Muscle of back (tissue), 11 donors: Measurements from ENCODE around the gene SPATS2L. TPM values are rescaled to one million over a fixed set of nuclear protein-coding genes. Genes with fewer than 3 reads are reported as not detected.
A peak's percentile ranks its signal among the peaks of the same experiment; 100 is the strongest.

Source experiments
- DNase-seq, 3 donors: peaks; one replicate each; pipeline versions ENCODE4 v3.0.0 to v3.0.0-alpha.2; 2013
- polyA plus RNA-seq, 10 donors: library from polyadenylated mRNA; unstranded; fragments of 120-200 nt; gene quantifications; one replicate each; pipeline ENCODE4 v1.2.1, GENCODE V29; 2013; ENCODE audit not compliant: insufficient read length in 10 of 10

Gene SPATS2L
- polyA plus RNA-seq, 10 donors = 193 to 235 (median 219) TPM

DNA sequence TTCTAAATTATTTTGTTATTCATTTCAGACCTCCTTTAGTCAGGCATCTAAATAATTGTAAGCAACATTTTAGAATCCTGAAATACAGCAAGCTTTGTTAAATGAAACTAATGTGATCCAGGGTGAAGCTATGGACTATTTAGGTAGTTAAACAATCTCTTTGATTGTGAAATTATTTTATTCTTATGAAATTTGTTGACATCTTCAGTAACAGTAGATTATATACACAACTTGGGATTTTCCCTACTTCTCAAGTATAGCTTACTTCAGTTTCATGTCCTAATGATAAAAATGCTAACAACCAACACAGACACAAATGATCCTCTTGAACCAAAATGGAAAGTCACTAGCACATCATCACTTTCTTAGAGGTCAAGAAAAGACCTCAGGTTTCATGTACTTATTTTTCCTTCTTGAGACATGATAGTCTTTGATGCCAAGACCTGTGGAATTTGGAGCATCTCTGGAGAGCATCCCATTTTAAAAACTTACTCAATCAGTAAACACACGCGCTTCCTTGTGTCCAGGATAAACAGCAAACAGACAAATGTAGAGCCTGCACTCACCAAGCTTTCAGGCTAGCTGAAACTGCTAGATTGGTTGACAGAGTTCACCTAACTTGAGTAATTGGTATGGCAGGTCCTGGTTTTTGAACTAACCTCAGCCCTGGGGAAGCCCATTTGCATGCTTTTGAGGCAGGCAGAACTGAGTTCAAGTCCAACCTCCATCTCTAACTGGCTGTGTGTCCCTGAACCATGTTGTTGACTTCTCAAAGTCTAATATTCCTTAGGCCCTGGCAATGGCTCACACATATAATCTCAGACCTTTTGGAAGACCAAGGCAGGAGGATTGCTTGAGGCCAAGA, 155.6 kb downstream of the SPATS2L start:
- no peak for DNase-seq

DNA sequence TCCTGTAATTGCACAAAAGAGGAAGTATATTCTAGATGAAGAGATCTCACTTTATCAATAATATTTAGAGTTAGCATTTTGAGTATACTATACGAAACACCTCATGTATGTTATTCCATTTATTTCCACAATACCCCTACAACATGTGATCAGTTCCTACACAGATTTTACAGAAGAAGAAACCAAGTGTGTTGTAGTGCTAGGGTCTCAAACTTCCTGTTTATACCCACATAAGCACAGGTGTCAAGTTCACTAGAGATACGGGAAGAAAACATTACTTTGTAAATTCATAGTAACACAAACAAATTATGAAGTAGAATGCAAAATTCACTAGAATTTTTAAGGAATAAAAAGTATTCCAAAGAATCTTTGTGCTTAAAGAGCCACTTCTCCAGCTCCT, 157.0 kb downstream of the SPATS2L start:
- no peak for DNase-seq

DNA sequence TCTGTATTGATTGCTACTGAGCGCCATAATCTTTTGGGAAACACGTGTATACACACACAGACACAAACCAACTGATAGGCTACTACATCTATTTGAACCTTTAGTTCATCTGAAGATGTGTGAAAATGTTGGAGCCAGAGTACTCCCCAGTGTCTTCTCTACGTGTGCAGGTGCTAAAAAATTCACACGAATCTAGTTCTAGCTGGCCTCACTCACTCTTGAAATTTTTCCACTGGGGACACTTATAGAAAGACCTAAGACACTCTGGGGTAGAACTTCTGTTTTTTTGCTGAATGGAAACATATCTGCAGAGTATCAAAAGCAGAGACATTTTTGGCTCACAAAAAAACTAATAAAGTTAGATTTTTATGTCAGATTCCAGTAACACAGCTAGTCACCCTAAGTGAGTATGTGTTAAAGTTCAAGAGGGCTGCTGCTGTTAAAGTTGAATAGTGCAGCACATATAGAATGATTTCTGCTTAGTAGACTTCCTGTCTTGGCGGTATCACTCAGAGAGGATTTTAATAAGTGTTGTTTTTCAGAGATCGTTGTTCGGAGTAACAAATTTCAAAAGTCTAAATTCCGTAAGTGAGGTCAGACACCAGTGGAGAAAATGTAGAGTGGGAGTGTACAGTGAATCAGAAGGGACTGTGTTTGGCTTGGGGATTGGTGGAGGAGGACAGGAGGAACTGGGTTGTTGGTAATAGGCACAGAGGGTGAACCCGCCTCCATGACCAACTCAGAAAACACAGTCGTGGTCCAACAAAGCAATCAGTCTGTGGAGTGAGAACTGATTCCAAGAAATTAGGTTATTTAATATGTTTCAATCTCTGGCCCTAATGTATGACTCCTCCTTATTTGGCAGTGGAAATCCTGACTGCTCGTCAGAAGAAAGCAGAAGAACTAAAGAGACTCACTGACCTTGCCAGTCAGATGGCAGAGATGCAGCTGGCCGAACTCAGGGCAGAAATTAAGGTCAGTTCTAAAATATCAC, 160.2 kb downstream of the SPATS2L start:
- peak; percentile 68 to 87 (median 76) for DNase-seq

DNA sequence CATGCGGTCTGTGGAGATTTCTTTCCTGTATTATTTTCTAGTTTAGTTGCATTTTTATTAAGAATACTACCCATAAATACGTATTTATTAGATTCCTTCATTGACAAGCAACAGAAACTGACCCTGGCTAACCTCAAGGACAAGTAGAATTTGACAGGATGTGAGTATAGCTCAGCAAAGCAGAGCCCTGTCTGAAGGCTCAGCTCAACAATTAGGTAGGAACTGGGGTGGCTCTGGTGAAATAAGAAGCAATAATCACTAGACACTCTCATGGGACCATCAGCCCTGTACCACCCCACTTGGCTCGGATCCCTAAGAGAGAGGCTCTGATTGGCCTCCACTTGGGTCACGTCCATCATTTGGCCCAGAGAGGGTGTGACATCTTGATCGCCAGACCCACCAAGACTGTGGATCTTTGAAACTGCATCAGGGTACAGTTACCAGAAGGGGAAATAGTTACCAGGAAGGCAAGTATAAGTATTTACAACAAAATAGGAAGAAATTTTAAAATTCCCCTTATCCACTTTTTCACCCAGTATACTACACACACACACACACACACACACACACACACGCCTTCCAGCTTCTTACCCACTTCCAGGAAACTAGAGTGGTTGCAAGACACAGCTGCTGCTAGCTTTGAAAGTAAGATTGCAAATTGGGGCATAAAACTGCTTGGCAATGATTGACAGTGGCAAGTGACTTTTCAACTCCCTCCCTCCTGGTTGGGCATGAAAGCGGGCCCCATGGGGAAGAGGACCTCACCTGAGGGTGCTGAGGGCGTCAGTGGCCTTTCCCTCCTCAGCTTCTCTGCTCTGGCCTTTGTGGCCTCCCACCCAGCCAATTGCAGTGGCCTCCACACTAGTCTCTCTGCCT, 161.6 kb downstream of the SPATS2L start:
- peak in 1 of 3 donors; percentile 25 for DNase-seq

DNA sequence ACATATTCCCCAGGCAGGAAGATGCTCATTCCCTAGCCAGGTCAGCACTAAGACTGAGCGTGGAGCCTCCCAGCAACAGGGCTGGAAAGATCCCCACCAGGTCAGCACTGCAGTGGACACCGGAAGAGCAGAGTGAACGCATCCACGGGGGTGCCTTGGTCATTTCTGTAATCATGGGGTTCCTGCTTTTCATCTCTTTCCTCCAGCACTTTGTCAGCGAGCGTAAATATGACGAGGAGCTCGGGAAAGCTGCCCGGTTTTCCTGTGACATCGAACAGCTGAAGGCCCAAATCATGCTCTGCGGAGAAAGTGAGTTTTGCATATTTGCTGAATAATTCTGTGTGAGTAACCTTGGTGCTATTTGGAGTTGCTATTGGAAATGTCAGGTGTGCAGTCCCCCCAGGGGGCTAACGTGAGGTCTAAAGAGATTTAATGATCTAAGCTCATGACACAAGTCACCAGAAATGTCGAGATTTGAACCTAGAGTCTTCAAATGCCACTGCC, 163.3 kb downstream of the SPATS2L start:
- DNase-seq = peak in 2 of 3 donors; percentile 63 to 71

DNA sequence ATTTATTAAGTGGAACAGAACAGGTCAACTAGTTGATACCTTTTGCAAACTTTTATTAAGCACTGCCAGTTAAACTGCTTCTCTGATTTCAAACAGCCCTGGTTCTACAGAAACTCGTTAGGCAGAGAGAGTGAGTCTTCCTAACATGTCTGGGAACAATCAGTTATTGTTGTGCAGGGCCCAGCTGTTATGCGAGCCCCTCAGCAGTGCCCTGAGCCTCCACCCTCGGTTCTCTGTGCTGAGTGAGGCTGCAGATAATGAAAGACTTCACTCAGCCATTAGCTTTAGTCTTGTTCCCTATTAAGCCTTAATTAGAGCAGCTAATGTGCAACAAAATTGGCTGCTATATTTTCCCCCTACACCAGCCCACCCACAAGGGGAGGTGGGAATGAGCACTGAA, 163.7 kb downstream of the SPATS2L start:
- peak in 1 of 3 donors; percentile 37 for DNase-seq

DNA sequence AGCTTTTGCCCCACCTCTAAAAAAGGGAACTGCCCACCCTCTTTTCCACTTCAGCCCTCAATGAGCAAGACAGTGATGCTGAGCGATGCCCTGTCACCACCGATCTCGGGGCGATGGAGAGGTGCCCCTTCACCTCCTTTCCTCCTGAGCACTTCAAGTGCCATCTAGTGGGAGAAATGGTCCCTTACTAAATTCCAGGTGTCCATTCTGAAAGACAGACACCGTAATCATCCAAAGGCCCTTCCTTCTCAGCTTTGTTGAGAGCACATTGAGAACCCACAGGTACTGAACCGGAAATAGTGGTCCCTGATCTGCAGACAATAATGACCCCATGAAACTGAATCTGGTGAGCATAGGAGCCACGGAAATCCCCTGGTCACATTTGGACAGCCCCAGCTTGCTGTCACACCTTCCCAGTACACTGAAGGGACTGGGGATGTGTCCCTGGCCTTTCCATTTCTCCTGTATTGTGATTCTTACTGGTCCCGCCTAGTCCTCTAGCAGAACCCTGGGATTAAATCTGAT, 164.9 kb downstream of the SPATS2L start:
- peak in 1 of 3 donors; percentile 19 for DNase-seq

DNA sequence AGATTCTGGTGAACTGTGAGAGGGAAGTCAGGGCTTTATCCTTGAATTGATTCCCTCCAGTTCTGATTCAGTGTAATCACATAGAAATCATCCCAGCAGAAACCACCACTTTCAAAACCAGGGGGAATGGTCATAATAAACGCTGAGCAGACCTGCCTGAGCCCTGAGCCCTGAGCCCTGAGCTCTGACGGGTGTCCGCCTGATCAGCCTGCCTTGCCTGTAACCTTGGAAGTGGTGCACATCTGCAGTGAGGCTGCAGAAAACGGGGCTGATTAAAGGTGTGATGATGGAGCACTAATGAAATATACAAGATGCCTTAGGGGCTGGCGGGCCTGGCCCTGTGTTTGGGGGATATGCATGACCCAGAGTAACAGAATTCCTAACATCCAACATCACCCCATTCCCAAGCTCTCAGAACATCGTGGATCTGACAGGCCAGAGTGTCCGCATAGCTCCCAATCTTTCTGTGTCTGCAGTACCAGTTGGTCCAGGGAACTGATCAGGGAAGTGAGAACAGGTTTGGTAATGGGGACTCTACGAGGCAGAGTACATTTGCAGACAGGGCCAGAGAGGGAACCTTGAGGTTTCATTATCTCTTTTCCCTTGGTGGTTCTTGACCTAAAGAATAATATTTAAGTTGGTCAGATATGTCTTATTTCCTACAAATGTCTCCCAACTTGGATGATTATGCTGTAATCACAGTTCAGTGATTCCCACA, 165.6 kb downstream of the SPATS2L start:
- DNase-seq = no peak

DNA sequence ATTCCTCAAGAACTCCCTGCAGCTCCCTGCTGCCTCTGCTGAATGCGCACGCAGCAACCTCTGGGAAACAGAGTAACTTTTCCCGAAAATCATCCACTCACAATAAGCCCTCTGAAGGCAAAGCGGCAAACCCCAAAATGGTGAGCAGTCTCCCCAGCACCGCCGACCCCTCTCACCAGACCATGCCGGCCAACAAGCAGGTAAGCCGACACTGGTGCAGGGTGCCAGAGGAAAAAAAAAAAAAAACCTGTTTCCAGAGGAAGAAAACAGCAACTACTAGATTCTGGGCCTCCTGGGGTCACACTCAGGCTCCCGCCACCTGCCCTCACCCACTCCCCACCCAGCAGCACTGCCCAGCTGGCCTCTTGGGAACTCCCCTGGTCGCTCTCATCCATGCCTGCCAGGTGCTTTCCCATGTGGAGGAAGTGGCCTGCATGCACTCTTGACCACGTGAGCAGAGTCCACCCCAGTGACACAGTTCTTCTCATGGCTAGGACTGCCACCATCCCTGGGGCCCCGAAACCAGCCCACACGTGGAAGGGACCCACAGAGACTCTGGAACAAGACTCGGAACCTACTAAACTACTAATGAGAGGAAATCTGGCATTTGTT, 166.5 kb downstream of the SPATS2L start:
- DNase-seq = no peak

DNA sequence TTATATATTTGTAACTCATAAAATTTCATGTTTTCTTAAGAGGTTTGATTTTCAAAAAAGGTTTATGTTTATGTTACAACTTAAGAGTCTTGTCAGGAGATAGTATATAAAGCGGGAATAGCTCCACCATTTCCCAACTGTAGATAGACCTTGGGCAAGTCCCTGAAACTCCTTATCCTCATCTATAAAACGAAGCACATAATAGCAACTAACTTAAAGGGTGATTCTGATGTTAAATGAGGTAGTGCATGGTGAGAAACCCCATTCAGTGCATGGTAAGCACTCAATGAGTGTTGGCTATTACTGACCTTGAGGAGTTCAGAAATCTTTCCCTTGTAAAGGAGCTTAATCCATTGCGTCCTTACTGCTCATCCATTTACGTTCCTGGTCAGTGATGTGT, 169.3 kb downstream of the SPATS2L start:
- no peak for DNase-seq

DNA sequence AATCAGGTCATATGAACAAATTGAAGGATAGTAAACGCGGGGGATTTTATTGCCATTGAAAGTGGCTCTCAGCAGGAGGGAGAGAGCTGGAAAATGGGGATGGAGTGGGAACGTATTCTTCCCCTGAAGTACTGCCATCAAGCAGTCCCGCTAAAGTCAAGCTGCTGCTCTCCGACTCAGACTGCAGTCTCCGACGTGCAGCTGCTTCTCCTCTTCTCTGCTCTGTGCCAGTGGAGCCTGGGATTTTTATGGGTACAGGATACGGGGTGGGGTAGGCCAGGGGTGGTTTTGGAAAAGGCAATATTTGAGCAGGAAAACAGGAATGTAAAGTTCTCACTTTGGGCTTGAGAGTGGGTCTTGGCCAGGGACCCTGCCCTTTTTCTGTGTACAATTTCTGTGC, 170.3 kb downstream of the SPATS2L start:
- peak in 1 of 3 donors; percentile 17 for DNase-seq

DNA sequence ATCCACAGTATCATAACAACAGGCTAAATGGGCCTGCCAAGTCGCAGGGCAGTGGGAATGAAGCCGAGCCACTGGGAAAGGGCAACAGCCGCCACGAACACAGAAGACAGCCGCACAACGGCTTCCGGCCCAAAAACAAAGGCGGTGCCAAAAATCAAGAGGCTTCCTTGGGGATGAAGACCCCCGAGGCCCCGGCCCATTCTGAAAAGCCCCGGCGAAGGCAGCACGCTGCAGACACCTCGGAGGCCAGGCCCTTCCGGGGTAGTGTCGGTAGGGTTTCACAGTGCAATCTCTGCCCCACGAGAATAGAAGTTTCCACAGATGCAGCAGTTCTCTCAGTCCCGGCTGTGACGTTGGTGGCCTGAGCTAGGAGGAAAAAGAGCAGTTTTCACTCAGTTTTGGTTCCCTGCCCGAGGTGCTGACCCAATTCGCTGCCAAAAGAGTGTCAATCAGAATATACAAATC, 171.2 kb downstream of the SPATS2L start:
- peak in 1 of 3 donors; percentile 53 for DNase-seq

DNA sequence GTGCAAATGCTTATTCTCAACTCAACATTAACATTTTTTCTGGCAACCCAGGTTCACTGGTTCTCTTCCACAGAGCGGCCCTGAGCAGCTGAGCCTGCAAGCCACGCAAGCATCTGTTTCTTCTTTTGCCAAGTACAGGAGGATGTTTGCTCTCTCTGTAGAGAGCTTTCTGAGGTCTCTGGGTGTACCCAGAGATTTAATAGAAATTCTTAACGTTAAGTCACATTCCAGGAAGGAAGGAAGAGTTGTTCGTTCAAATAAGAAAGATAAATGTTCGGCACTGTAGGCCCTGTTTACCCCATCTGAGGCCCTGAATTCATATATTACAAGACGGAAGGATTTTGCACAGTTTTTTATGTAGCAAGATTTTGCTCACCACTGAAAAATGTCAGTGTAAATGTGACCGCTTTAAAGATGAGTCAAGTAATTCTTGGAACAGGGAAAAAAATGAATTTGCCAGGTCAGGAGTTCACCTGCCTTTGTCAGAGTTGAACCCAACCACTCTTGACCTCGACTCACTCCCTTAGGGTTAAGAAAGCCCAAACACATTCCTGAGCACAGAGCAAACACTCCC, 173.3 kb downstream of the SPATS2L start:
- peak; percentile 40 to 58 (median 48) for DNase-seq

DNA sequence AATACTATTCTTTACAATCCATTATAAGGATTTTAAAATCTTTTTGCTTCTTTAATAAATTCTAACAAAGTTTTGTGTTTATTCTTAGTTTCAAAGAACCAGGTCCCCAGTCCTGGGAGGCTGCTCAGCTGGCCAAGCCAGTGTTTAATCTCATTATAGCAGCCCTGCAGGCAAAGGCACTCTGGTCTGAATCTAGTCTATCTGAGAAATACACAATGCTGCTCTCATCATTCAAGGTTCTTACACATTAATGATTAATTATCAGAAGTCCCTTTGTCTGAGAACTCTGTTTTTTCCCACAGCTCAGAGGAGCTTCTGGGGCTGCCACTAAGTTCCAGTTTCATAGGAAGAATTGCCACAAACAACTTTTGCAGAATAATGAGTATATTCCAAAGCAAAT, 175.7 kb downstream of the SPATS2L start:
- DNase-seq = no peak

DNA sequence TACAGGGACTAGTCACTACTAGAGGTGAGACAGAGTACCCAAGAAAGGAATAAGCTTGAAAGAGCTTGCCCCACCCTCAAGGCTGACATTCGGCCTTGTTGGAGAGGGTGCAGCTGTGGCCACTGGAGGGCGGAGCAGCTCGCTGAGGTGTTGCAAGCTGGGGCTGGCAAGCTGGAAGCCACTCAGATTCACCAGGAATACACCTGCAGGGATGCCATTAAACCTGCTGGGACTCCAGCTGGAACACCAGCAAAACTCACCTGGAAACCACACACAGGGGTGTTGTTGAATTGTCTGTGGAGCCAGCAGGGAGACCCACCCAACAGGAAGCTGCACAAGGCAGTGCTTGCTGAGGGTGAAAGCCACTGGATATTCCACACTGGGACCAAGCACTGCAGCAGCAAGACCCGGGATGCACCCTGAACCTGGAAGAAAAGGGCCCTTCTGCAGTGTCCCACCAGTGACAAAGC, 177.3 kb downstream of the SPATS2L start:
- DNase-seq = peak in 1 of 3 donors; percentile 21

DNA sequence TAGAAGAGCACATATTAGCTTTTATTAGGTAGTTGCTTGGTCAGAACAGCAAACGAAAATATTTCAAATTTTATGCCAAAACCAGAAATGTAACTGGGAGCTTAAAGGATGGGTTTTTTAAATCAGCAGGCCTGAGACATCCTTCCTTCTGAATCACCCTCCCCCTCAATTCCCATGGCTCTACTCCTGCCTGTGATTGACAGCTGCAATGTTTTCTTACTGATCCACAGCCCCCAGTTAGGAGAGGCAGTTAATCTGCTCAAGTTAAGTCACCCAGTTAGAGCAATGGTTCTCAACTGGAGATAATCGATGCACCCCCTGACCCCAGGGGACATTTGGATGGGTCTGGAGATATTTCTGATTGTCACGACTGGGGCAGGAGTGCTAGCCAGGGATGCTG, 178.4 kb downstream of the SPATS2L start:
- no peak for DNase-seq

DNA sequence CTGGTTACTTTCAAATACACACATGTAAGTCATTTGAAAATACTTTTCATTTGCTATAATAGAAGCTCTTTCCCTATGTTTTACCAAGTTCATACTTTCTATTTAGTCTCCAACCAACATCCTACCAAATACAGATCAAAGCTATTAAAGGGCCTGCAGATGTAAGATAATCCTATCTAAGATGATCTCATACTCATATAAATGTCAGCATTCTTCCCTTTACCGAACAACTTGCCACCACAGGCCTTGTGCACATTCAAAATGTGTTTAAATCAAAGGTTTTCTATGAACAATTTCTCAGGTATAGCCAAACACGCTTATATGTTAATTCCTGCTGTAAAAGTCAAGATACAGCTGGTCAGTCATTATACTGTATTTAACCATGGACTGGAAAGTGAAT, 180.0 kb downstream of the SPATS2L start:
- no peak for DNase-seq

DNA sequence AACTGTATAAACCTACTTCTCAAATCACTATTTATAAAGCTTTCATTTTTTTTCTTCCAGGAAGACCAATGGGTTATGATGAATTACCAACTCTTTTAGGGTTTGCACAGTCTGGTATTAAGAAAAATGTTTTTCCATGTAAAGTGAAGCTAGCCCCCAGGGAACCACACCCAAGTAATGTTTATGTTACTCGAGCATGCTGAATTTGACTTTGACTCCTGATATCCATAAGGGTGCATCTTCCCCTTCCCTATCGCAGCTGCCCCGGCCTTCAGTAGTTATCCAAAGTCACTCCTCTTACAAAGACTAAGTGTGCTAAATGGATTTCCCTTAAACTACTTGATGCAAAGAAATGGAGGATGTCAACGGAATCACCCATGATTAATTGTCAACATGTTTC, 181.7 kb downstream of the SPATS2L start:
- no peak for DNase-seq

DNA sequence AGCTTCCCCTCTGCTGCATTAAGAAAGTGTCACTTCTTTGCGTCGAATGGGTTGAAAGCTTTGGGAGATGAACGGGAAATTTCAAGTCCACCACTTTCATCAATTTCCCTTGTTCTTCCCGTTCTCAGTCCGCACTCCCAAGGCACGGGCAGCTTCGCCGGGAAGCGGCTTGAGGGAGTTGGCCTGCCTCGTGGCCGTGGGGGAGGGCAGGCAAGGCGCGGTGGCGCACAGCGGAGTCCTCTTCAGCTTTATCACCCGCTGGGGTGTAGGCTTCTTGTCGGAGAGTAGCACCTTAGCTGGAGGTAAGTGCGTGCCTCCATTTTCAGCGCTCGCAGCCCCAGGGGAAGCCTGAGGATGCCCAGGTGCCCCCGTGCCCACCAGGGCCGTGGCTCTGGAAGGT, 183.5 kb downstream of the SPATS2L start:
- DNase-seq = no peak
